ES-I3 (cell line): Measurements from ENCODE around the gene LCE3A.
"Not testable (repeated sequence)": the region's sequence is repeated elsewhere in the genome, so short reads cannot be mapped to it uniquely, and the experiment has no call there.

Experiments used
- H3K36me3 ChIP-seq: 2 replicates; pipeline ENCODE4 v1.6.1; 2013; ENCODE audit warnings: mild to moderate bottlenecking, low read length, control low read depth, moderate library complexity; ENCODE audit not compliant: insufficient read depth
- H3K4me1 ChIP-seq: 2 replicates; pipeline ENCODE4 v1.6.1; 2013; ENCODE audit warnings: mild to moderate bottlenecking, control low read depth, low read length; ENCODE audit not compliant: insufficient read depth
- H3K9ac ChIP-seq: 2 replicates; pipeline ENCODE4 v1.6.1; 2013; ENCODE audit warnings: low read depth, mild to moderate bottlenecking, low read length, moderate library complexity
- H3K9me3 ChIP-seq: 2 replicates; pipeline ENCODE4 v1.6.1; 2013; ENCODE audit warnings: mild to moderate bottlenecking, low read length, moderate library complexity; ENCODE audit not compliant: control insufficient read depth, insufficient read depth

Gene LCE3A

DNA sequence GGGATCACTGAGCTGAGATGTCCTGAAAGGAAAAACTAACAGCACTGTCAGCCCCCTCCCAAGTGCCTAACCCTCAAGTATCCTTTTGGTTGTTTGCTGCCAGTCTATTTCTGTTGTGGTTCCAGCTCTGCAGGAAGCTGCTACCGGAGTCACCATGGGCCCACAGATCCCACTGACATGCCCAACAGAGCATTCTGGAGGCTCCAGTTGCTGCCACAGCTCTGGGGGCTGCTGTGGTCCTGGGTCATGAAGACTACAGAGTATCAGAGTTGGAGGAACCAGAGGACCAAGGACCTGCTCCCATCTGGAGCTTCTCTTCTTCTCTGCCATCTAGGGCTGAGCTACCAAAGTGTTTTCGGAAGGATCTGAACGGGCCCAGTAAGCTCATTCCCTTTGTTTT is 910 bp downstream of the LCE3A start:
- Histone ChIP-seq H3K9me3 (peaks cover 7% of the 10 kb centered on the region), H3K9ac (no peak overlapping the region), H3K36me3 (no peaks in the 10 kb centered on the region), H3K4me1 (peaks cover 5% of the 10 kb centered on the region; the same call in 1 of the 2 replicates)

DNA sequence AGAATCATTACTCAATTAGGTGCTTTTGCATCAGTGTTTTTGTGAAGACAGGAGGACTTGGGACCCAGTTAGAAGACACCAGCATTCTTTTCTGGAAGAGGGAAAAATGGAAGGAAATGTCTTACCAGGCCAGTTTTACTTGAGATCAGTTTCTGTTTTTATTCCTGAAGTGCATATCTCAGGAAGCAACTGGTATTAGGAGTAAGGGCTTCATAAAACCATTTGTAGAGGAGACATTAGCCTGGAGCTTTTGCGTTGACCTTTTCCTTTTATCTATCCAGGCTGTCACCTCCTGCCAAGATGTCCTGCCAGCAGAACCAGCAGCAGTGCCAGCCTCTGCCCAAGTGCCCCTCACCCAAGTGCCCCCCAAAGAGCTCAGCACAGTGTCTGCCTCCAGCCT is 9.4 kb downstream of the LCE3A start, which contains the start of gene LCE3B:
TSS of gene LCE3B (plus strand) at position 301 of the 400 bp plus-strand sequence. CDS start at position 301, 0 bp downstream.
- H3K9me3 ChIP-seq = 0 out of 2 replicates have a peak, but pooled peaks cover under 1% of the 10 kb centered on the region
- H3K4me1 ChIP-seq = no peaks in the 10 kb centered on the region
- H3K36me3 ChIP-seq = no peaks in the 10 kb centered on the region
- no peak within 1 kb of the TSS for H3K9ac ChIP-seq

DNA sequence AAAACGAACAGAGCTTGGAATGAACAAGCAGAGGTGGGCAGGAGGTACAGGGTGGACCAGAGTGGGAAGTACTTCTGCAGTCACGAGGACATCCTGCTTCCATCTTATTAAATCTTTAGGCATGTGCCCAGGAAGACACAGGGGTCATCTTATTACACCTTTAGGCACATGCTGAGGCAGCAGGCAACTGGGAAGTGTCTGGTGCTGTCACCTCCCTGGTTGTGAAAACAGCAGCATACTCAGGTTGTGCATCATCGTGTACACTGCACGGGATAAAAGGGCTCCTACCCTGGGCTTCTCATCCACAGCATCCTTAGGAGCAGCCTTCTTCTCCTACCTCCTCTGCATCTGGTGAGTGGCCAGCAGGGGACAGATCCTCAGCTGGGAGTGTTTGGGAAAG is 23.0 kb downstream of the LCE3A start, which contains the start of gene LCE3C:
TSS of gene LCE3C (plus strand) at position 301 of the 400 bp plus-strand sequence. CDS start 498 bp downstream, outside the sequence.
- Histone ChIP-seq H3K9me3 (no peaks in the 10 kb centered on the region), H3K36me3 (no peaks in the 10 kb centered on the region), H3K9ac (no peak within 1 kb of the TSS), H3K4me1 (no peaks in the 10 kb centered on the region)

DNA sequence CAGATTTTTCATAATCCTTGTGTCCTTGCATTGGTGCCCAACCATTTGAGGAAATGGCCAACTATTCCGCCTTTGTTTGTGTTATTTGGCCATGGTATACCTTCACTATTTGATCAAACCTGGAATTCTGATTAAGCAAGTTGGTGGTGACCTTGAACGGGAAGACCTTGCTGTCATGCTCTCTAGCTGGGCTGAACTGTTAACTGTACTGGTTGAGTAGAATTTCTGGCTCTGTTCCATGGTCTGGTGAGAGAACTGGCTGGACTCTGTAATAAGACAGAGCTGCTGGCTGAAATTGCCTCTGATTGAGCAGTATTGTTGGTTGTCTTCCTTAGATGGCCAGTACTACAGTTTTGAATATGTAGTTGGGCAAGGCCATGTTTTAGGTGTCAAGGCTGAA is 25.9 kb downstream of the LCE3A start:
- no peak overlapping the region for H3K9ac ChIP-seq
- H3K36me3 ChIP-seq = no peaks in the 10 kb centered on the region
- H3K4me1 ChIP-seq = no peaks in the 10 kb centered on the region
- no peaks in the 10 kb centered on the region for H3K9me3 ChIP-seq

DNA sequence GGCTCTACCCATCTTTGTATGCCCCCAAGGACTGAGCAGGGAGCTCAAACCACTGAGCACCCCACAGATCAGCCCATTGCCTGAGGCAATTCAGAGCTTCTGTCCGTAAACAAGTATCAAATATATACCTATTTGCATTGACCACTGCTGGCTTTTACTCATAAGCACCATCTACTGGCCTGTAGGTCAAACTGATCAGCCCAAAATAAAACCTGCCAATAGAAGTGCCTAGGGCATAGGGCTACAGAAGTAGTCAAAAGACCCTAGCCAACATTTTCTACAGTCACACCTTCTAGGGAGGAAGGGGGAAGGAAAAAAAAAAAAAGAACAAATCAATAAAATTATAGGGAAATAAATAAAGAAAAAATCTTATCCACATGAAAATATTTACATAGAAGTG is 37.3 kb downstream of the LCE3A start:
- no peaks in the 10 kb centered on the region for H3K36me3 ChIP-seq
- H3K9me3 ChIP-seq = no peaks in the 10 kb centered on the region
- H3K4me1 ChIP-seq = no peaks in the 10 kb centered on the region
- H3K9ac ChIP-seq = no peak overlapping the region

DNA sequence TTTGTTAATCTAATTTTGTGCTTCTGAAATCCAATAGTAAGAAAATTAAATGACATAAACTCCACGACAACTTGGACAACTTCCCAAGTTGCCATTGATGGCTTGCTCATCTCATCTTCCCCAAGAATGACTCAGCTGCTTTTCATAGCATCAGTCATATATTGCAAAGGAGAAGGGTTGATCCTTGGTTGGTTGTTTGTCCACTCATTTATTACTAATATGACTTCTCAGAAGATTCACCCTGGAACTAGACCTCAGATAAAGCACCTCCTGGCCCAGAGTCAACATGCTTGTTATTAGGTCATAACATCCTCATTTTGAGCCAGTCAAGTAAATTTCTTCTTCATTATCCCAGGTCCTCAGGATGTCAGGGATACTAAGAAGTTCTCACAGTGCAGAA is 40.3 kb downstream of the LCE3A start:
- H3K4me1 ChIP-seq = no peaks in the 10 kb centered on the region
- no peaks in the 10 kb centered on the region for H3K9me3 ChIP-seq
- no peaks in the 10 kb centered on the region for H3K36me3 ChIP-seq
- H3K9ac ChIP-seq = no peak overlapping the region

DNA sequence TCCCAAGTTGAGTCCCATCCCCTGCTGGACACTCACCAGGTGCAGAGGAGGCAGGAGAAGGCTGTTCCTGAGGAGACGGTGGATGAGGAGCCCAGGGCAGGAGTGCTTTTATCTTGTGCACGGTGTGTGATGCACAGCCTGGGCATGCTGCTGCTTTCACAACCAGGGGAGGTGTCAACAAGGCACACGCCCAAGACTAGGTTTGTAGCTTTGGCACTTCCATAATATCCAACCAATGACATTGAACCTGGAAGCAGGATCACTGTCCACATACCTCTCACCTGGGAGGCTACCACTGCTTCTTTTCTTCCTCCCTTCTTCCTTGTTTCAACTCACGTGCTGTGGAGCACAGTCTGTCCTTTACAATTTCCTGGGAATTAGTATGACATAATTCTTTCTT is 42.5 kb downstream of the LCE3A start, which contains the start of gene LCE3D:
TSS of gene LCE3D (minus strand) at position 84 of the 400 bp plus-strand sequence. CDS start 580 bp downstream, outside the sequence.
- no peak within 1 kb of the TSS for H3K9ac ChIP-seq
- no peaks in the 10 kb centered on the region for H3K4me1 ChIP-seq
- no peaks in the 10 kb centered on the region for H3K9me3 ChIP-seq
- H3K36me3 ChIP-seq = no peaks in the 10 kb centered on the region

DNA sequence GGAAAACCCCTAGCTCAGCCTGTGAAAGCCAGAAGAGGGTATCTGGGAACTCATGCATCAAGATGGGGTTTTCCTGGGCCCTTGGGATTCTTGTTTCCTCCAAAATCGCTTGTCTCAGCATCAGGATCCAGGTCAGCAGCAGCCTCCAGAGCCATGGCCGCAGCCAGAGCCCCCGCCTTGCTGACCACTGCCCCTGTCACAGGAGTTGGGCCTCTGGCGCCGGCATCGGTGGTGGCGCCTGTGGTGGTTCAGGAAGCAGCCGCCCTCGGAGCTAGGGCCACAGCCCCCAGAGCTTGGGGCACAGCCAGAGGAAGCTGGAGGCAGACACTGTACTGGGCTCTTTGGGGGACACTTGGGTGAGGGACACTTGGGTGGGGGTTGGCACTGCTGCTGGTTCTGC is 43.4 kb downstream of the LCE3A start:
- H3K36me3 ChIP-seq, H3K9ac ChIP-seq, H3K4me1 ChIP-seq, H3K9me3 ChIP-seq: not testable (repeated sequence)

DNA sequence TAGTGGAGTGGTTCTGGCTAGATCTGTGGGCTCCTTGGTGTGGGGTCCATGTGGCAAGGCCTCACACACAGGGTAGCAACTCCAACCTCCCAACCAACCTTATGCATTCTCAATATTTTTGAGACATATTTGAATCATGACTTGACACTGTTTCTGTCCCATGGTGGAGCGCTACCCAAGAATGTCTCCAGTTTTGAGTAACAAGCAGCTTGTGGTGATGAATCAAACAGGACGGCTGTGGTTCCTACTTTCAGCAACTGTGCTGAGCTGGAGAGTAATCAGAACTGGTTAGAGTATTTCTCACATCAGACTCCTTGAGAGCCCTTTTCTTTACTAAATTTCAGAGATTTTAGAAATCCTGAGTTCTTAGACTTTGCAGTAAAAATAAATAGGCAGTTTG is 45.7 kb downstream of the LCE3A start:
- no peaks in the 10 kb centered on the region for H3K36me3 ChIP-seq
- H3K9ac ChIP-seq = no peak overlapping the region
- H3K4me1 ChIP-seq = no peaks in the 10 kb centered on the region
- no peaks in the 10 kb centered on the region for H3K9me3 ChIP-seq
